GM18526 (cell line): Measurements from ENCODE around the gene NOL11.

Source experiments
- POLR2A ChIP-seq: IDR thresholded peaks from 3 replicates; pipeline ENCODE4 v1.6.1; 2011; ENCODE audit not compliant: insufficient read length; ENCODE audit errors: extremely low read depth

Gene NOL11

DNA sequence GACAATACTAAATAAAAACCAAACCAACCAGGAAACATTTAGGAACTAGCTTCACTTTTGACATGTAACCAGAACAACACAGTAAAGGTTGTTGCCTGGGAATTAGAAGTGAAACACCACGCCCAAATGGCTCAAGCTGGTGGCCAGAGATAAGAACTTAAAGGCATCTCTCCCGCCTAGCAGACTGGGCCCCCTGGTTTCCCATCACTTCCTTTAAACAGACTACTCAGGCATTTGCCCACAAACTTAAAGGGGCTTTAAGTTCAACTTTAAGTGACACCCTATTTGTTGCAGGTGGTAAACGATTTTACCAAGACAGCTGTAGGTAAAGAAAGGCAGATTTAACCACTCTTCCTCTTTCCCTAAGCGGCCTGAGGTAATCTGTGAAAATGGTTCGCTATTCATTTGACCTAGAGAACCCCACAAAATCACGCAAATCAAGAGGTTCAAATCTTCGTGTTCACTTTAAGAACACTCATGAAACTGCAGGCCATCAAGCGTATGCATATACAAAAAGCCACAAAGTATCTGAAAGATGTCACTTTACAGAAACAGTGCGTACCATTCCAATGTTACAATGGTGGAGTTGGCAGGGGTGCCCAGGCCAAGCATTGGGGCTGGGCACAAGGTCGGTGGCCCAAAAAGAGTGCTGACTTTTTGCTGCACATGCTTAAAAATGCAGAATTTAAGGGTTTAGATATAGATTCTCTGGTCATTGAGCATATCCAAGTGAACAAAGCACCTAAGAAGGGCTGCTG, 66.8 kb downstream of the NOL11 start:
- no peak for TF ChIP-seq POLR2A

DNA sequence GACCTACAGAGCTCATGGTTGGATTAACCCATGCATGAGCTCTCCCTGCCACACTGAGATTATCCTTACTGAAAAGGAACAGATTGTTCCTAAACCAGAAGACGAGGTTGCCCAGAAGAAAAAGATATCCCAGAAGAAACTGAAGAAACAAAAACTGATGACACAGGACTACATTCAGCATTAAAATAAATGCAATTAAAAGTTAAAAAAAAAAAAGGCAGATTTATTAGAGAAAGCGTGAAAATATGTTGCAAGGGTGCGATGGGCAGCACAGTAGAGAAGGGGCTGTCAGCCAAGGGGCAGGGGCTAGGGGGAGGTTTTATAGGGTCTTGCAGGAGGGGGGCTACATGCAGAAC, 67.4 kb downstream of the NOL11 start:
- TF ChIP-seq POLR2A, result no peak

DNA sequence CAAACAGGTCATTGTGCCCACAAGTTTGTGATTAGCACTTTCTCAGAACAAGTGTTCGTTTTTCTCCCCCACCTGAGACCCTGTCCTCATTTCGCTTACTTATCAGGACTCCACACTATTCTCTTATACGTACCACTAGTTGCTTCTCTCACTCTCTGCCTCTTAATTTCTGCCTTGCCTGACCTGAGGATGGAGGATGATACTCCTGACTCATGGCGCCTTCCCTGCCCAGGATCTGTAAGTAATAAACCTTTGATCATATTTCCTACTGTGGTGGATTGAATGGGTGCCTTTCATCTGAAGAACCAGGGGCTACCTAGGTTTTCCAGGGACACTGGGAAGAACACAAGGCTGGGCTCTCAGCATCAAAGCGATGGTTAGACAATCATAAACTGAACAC, 67.8 kb downstream of the NOL11 start:
- TF ChIP-seq POLR2A, result no peak
